Panc1 (cell line): ENCODE data around the gene DLGAP4.

Experiments
- CTCF ChIP-seq: fragments of 450-650 bp; IDR thresholded peaks from 2 replicates; pipeline ENCODE4 v1.5.1; 2017; ENCODE audit warnings: mild to moderate bottlenecking
- POLR2AphosphoS5 ChIP-seq: IDR thresholded peaks from 2 replicates; pipeline ENCODE4 v1.6.1; 2012; ENCODE audit warnings: mild to moderate bottlenecking, low read depth, low read length, moderate library complexity
- REST ChIP-seq, 2 experiments: IDR thresholded peaks; 2 replicates each; pipeline ENCODE4 v1.6.1; 2011 to 2012; ENCODE audit warnings: low read depth in 2 of 2, control low read depth in 1 of 2, low read length in 1 of 2, mild to moderate bottlenecking in 1 of 2, moderate library complexity in 1 of 2; ENCODE audit not compliant: insufficient read depth in 1 of 2
- SIN3A ChIP-seq: IDR thresholded peaks from 2 replicates; pipeline ENCODE4 v1.6.1; 2012; ENCODE audit warnings: low read depth, mild to moderate bottlenecking, low read length, moderate library complexity, borderline replicate concordance; ENCODE audit not compliant: insufficient read depth

- TF ChIP-seq CTCF: no peak
- no peak for TF ChIP-seq REST (IDR thresholded peaks at IDR 0.05; ENCODE audit: insufficient read depth in 1 of 2, low read depth in 2 of 2, low read length in 1 of 2)
- TF ChIP-seq SIN3A: no peak
- no peak for TF ChIP-seq POLR2AphosphoS5
Measured at GRCh38 chr20:36481380-36482043, 175.4 kb downstream of the DLGAP4 start.
